BE2C (cell line): ENCODE results near the gene WDR62.

Experiments
- DNase-seq: peaks from one replicate; pipeline ENCODE4 v3.0.0-alpha.2; 2020
- H3K27me3 ChIP-seq: fragments of 250-450 bp; sonication (Bioruptor Pico); 2 replicates; pipeline ENCODE4 v1.5.1; 2020; ENCODE audit warnings: mild to moderate bottlenecking
- H3K36me3 ChIP-seq: fragments of 250-450 bp; sonication (Bioruptor Pico); 2 replicates; pipeline ENCODE4 v1.5.1; 2020; ENCODE audit warnings: mild to moderate bottlenecking
- H3K4me1 ChIP-seq: fragments of 250-450 bp; sonication (Bioruptor Pico); 2 replicates; pipeline ENCODE4 v1.5.1; 2020
- H3K4me3 ChIP-seq: 2 replicates; pipeline ENCODE4 v1.5.1; 2011; ENCODE audit warnings: low read depth, low read length
- H3K9me3 ChIP-seq: fragments of 250-450 bp; sonication (Bioruptor Pico); 2 replicates; pipeline ENCODE4 v1.5.1; 2020
- CTCF ChIP-seq: IDR thresholded peaks from 2 replicates; pipeline ENCODE4 v1.5.1; 2012; ENCODE audit warnings: mild to moderate bottlenecking, low read depth, low read length

WDR62 gene

GRCh38 chr19:36152019-36152351 lies 97.3 kb downstream of the WDR62 start:
- H3K4me3 ChIP-seq, result no peak overlapping the region
- TF ChIP-seq CTCF, result no peak
- no peak for DNase-seq
- H3K9me3 ChIP-seq, result no peaks in the 10 kb centered on the region
- H3K36me3 ChIP-seq, result peaks cover 33% of the 10 kb centered on the region
- H3K27me3 ChIP-seq, result no peaks in the 10 kb centered on the region
- H3K4me1 ChIP-seq, result no peaks in the 10 kb centered on the region; the same call in 1 of the 2 replicates

GRCh38 chr19:36152352-36153091 lies 97.8 kb downstream of the WDR62 start, which contains the start of gene COX7A1:
TSS of gene COX7A1 (minus strand) at chr19:36152447. CDS start at chr19:36152407, 40 bp downstream.
- H3K4me3 ChIP-seq, result no peak within 1 kb of the TSS
- H3K36me3 ChIP-seq, result peaks cover 29% of the 10 kb centered on the region
- no peak for DNase-seq
- no peaks in the 10 kb centered on the region; the same call in 1 of the 2 replicates for H3K4me1 ChIP-seq
- TF ChIP-seq CTCF, result no peak
- no peaks in the 10 kb centered on the region for H3K27me3 ChIP-seq
- H3K9me3 ChIP-seq, result no peaks in the 10 kb centered on the region

DNA sequence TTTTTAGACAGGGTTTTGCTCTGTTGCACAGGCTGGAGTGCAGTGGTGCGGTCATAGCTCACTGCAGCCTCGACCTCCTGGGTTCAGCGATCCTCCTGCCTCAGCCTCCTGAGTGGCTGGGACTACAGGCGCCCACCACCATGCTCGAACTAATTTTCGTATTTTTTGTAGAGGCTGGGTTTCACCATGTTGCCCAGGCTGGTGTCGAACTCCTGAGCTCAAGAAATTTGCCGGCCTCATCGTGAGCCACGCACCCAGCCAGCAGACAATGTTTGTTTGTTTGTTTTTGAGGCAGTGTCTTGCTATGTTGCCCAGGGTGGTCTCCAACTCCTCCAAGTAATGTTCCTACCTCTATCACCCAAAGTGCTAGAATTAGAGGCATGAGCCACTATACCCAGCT lies 98.4 kb downstream of the WDR62 start:
- Histone ChIP-seq H3K4me1 (no peaks in the 10 kb centered on the region; the same call in 1 of the 2 replicates), H3K36me3 (peaks cover 29% of the 10 kb centered on the region), H3K4me3 (no peak overlapping the region), H3K27me3 (no peaks in the 10 kb centered on the region), H3K9me3 (no peaks in the 10 kb centered on the region)
- DNase-seq, result no peak
- no peak for TF ChIP-seq CTCF
